Ovary (tissue), 3 donors: Measurements from ENCODE around the gene VPS35L.

Experiments used
- CTCF ChIP-seq, 3 donors: fragments of 450-650 bp in 2 of 3; fragments of 200-600 bp in 1 of 3; IDR thresholded peaks; one replicate each; pipeline versions ENCODE4 v1.5.1 to v1.8.0; 2016 to 2022; ENCODE audit warnings: antibody characterized with exemption in 3 of 3, mild to moderate bottlenecking in 1 of 3
- POLR2A ChIP-seq: fragments of 450-650 bp; IDR thresholded peaks from one replicate; pipeline ENCODE4 v1.6.1; 2017; ENCODE audit warnings: antibody characterized with exemption, mild to moderate bottlenecking, moderate library complexity
- donor health status: DM: no; HTN: no; CAD: no.

DNA sequence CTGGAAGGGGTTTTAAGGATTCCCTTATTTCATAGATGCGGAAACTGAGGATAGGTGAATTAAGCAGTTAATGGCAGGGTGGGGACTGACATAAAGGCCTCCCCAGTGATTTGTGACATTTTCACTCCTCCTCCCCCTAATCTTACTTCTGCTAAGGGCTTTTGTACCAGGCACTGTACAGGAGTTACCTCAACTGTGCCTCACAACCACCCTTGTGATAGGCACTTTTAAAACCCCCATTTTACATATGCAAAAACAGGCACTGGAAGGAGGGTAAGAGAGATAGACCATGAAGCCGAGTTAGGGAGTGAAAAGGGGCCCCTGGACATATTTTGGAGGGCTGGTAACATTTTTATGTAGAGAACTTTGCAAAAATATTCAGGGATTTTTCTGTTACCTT is 32.7 kb upstream of the VPS35L start:
- TF ChIP-seq CTCF (IDR thresholded peaks at IDR 0.05) (no peak), POLR2A (no peak)
